Common myeloid progenitor, CD34-positive (primary cell): ENCODE results near the gene CPO.

Experiments
- CTCF ChIA-PET: fragments of 350-600 bp; sonication (Branson Sonifier 250); formaldehyde crosslinking; loops from one replicate; lab custom pipeline; 2021; ENCODE audit warnings: antibody characterized with exemption; lab: Charles Lee
- POLR2A ChIA-PET: fragments of 350-600 bp; sonication (Branson Sonifier 250); formaldehyde crosslinking; loops from one replicate; lab custom pipeline; 2021; ENCODE audit warnings: antibody characterized with exemption; lab: Charles Lee
- DNase-seq, 3 donors: peaks; one replicate each; pipeline versions ENCODE4 v3.0.0 to v3.0.0-alpha.2; 2013
- H3K27ac ChIP-seq, 2 experiments: 1 replicate in 1 of 2; 2 replicates in 1 of 2; pipeline ENCODE4 v1.7.0; 2013; ENCODE audit warnings: inconsistent platforms in 2 of 2, low read length in 2 of 2, mild to moderate bottlenecking in 2 of 2, low read depth in 1 of 2, moderate library complexity in 1 of 2; ENCODE audit not compliant: severe bottlenecking in 2 of 2, insufficient read depth in 1 of 2, poor library complexity in 1 of 2
- H3K27me3 ChIP-seq, 5 experiments: replicated peaks in 2 of 5; 1 replicate in 3 of 5; 2 replicates in 2 of 5; pipeline versions ENCODE4 v1.6.1 to v1.7.0; 2013; ENCODE audit warnings: low read length in 4 of 5, mild to moderate bottlenecking in 2 of 5, moderate library complexity in 2 of 5, inconsistent platforms in 1 of 5; ENCODE audit not compliant: insufficient read depth in 5 of 5, control insufficient read depth in 4 of 5
- H3K36me3 ChIP-seq, 4 experiments: 1 replicate in 2 of 4; 2 replicates in 2 of 4; pipeline versions ENCODE4 v1.6.1 to v1.7.0; 2013; ENCODE audit warnings: low read length in 3 of 4, control low read depth in 1 of 4, mild to moderate bottlenecking in 1 of 4; ENCODE audit not compliant: control insufficient read depth in 4 of 4, insufficient read depth in 4 of 4
- H3K4me1 ChIP-seq, 4 experiments: 1 replicate in 3 of 4; 2 replicates in 1 of 4; pipeline versions ENCODE4 v1.6.1 to v1.7.1; 2013; ENCODE audit warnings: low read length in 3 of 4, mild to moderate bottlenecking in 3 of 4, control low read depth in 1 of 4, inconsistent platforms in 1 of 4, moderate library complexity in 1 of 4; ENCODE audit not compliant: control insufficient read depth in 4 of 4, insufficient read depth in 4 of 4; ENCODE audit errors: control extremely low read depth in 1 of 4
- H3K4me3 ChIP-seq, 7 experiments: 1 replicate in 4 of 7; 2 replicates in 3 of 7; pipeline versions ENCODE4 v1.5.1 to v1.7.0; 2013; ENCODE audit warnings: mild to moderate bottlenecking in 7 of 7, low read length in 6 of 7, moderate library complexity in 6 of 7, inconsistent platforms in 2 of 7, low read depth in 2 of 7, control low read depth in 1 of 7; ENCODE audit not compliant: insufficient read depth in 4 of 7, control insufficient read depth in 1 of 7; ENCODE audit errors: extremely low read depth in 1 of 7
- H3K9me3 ChIP-seq, 5 experiments: 1 replicate in 4 of 5; 2 replicates in 1 of 5; pipeline versions ENCODE4 v1.6.1 to v1.7.1; 2013; ENCODE audit warnings: low read length in 4 of 5, mild to moderate bottlenecking in 2 of 5, inconsistent platforms in 1 of 5, low read depth in 1 of 5, moderate library complexity in 1 of 5; ENCODE audit not compliant: control insufficient read depth in 4 of 5, insufficient read depth in 2 of 5; ENCODE audit errors: control extremely low read depth in 1 of 5
- WGBS: methylation state at CpG from one replicate; pipeline ENCODE4 v1.1.5; 2013; ENCODE audit not compliant: insufficient coverage; 5-methylcytosine and 5-hydroxymethylcytosine counted together

The CPO gene

DNA sequence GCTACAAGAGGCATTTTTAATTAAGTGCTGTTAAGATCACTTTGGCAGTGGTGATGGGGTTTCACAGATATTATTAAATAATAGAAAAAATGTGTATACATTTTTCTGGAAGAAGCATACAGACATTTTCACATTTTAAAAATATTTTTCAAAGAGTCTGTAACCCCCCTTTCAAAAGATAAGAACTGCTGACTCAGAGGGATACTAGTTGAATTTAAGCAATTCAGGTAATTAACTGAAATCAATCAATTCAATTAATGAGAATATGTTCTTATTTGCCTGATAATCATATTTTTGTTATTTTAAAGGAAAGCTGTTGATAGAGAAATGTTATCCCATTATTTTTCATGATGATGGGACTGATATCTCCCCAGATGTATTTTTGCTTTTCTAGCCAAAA, 41.1 kb downstream of the CPO start:
- Histone ChIP-seq H3K36me3 (no peaks in the 10 kb centered on the region), H3K4me3 (no peak overlapping the region), H3K4me1 (peaks cover 0 to 28% (median 0%) of the 10 kb centered on the region in 4 experiments), H3K27ac (no peak overlapping the region), H3K9me3 (peaks cover 0 to 5% (median 0%) of the 10 kb centered on the region in 5 experiments), H3K27me3 (no peaks in the 10 kb centered on the region)
- CTCF ChIA-PET, result interaction anchor here (0.8 to 6.3 kb wide), 6 partner anchors 9 to 496 kb away, joined by 3 to 53 read pairs (median 8); no protein-coding TSS in a partner anchor
- DNase-seq, result no peak
- POLR2A ChIA-PET, result no interaction called here

DNA sequence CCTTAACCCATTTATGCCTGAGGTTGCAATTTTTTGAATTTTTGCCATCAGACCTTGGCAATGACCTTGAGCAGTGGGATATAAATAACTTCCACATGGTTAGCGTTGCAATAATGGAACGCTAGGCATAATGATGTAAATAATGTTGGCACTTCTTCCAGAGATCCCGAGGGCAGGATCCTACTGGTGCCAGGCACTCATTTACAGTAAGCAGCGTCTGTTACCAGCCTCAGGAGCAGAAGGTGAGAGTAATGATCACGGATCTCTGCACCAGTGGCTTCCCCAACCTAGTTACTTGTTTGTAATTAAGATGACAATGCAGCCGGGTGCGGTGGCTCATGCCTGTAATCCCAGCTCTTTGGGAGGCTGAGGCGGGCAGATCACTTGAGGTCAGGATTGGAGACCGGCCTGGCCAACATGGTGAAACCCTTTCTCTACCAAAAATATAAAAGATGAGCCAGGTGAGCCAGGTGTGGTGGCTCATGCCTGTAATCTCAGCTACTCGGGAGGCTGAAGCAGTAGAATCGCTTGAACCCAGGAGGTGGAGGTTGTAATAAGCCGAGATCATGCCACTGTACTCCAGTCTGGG, 41.9 kb downstream of the CPO start:
- no peak overlapping the region for H3K4me3 ChIP-seq
- no peak overlapping the region for H3K27ac ChIP-seq
- CTCF ChIA-PET, result interaction anchor here (1.0 to 6.3 kb wide), 10 partner anchors 9 to 499 kb away, joined by 3 to 53 read pairs (median 4); no protein-coding TSS in a partner anchor
- H3K4me1 ChIP-seq, result peaks cover 0 to 28% (median 0%) of the 10 kb centered on the region in 4 experiments
- no peaks in the 10 kb centered on the region for H3K27me3 ChIP-seq
- 95% methylated on average over 7 of the region's 12 CpGs for WGBS
- POLR2A ChIA-PET, result no interaction called here
- no peaks in the 10 kb centered on the region for H3K9me3 ChIP-seq
- H3K36me3 ChIP-seq, result no peaks in the 10 kb centered on the region
- no peak for DNase-seq

DNA sequence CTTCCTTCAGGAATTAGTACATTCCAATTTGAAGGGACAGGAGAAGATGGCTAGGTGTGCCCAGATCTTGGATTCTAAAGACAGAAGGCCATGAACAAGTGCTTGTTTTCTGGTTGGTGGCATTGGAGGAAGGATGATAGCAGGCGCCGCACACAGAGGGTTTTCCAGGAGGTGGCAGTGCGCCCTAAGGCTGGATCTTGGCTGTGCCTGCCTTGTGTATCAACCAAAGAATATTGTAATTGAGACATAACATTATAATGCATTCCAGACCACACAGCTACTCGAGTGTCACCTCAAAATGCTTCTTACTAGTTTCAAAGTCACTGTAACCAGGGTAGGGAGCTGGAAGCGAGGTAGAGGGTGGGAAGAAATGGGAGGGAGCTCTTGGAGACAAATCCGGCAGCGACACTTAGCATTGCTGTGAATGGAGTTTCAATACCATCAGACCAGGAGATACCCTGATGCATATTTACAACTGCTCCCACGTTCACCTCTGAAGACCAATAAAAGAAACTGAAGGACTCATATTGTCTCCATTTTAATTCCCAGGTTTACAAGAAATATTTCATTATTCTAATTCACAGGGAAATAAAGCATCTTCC, 42.5 kb downstream of the CPO start:
- Histone ChIP-seq H3K4me3 (no peak overlapping the region), H3K9me3 (no peaks in the 10 kb centered on the region), H3K27ac (no peak overlapping the region), H3K27me3 (no peaks in the 10 kb centered on the region), H3K4me1 (peaks cover 0 to 28% (median 0%) of the 10 kb centered on the region in 4 experiments), H3K36me3 (no peaks in the 10 kb centered on the region)
- 100% methylated on average over 2 of the region's 8 CpGs for WGBS
- ChIA-PET CTCF (interaction anchor here (1.0 to 6.3 kb wide), 14 partner anchors 9 to 498 kb away, joined by 3 to 53 read pairs (median 4); no protein-coding TSS in a partner anchor), POLR2A (no interaction called here)
- DNase-seq, result peak; percentile 60 to 86 (median 80)

DNA sequence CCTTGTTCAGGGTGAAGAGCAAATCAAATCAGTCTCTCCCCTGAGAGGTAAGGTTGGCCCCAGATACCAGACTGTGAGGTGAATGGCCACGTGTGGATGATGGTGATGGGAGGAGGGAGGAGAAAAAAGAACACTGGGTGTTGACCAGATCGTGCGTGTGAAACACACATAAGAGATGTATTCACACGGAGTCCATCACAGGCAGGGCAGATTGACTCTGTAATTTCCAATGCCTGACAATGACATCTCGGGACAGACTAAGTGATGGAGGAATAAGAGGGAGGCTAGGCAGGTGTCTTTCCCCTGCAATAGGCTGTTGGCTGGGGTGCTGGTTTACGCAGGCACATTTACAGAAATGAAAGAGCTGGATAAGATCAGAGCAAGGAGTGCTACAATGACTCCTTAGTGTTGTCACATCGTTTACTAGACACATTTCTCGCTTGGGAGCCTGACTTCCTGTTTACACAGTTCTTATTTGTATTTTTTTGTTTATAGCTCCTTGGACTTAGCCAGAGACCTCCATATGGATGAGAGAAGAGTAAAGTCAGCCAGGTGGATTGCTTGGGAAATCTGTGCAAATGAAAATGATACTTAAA, 43.1 kb downstream of the CPO start:
- peaks cover 0 to 28% (median 0%) of the 10 kb centered on the region in 4 experiments for H3K4me1 ChIP-seq
- no peak for DNase-seq
- no peak overlapping the region for H3K4me3 ChIP-seq
- H3K9me3 ChIP-seq, result no peaks in the 10 kb centered on the region
- no peaks in the 10 kb centered on the region for H3K27me3 ChIP-seq
- H3K36me3 ChIP-seq, result no peaks in the 10 kb centered on the region
- WGBS, result 85% methylated on average over 8 of the region's 8 CpGs
- no peak overlapping the region for H3K27ac ChIP-seq
- POLR2A ChIA-PET, result interaction anchor here (0.6 kb wide), 1 partner anchor 490 kb away, joined by 3 read pairs; no protein-coding TSS in a partner anchor
- CTCF ChIA-PET, result interaction anchor here (0.6 to 6.3 kb wide), 20 partner anchors 8 to 495 kb away, joined by 3 to 53 read pairs (median 4); no protein-coding TSS in a partner anchor

DNA sequence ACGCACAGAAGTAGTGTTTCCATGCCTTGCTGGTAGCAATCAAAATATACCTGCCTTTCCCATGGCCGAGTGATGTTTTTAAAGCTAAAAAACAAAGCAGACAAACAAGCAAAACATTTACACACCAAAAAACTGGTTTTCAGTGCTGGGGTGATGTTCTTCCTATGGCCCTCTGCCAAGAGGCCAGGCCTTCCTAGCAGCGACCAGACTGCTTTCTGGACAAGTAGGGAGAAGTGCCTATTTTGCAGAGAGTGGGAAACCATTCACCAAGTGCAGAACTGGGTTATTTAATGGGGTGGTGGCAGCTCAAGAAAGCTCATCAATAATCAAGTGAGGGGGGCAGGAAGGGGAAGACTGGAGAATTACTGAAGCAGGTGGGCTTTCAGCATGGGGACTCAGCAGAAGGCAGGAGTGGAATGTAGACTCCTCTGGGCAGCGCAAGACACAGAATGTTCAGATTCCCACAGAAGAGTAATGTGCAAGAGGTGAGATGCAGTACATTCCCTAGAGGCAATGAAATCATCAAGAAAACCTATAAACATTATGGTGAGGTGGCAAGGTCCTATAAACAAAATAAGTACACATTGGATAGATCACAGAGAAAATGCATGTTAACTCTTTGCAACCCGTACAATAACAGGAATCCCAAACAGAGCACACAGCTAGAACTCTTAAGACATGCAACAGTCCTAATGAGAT, 44.0 kb downstream of the CPO start:
- WGBS, result 96% methylated on average over 3 of the region's 5 CpGs

DNA sequence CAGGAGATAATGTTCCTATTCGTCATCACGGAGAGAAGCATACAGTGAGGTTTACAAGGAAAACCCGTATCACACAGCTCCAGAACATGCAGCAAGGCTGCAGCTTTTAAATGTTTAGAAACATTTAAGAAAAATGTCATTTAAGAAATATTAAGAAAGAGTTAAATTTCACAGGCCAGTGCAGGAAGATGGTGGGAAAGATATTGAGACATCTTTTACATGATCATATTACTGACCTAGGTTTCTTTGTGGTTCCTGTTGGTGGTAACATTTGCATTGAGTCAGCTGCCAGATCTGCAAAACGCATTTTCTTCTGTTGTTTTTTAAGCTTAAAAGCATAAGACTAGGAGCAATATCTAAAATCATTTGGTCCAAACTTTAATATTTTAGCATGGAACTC, 44.9 kb downstream of the CPO start:
- H3K4me3 ChIP-seq, result no peak overlapping the region
- no peak overlapping the region for H3K27ac ChIP-seq
- no peaks in the 10 kb centered on the region for H3K27me3 ChIP-seq
- no peaks in the 10 kb centered on the region for H3K36me3 ChIP-seq
- H3K4me1 ChIP-seq, result peaks cover 0 to 31% (median 2%) of the 10 kb centered on the region in 4 experiments
- H3K9me3 ChIP-seq, result no peaks in the 10 kb centered on the region
- ChIA-PET POLR2A (no interaction called here), CTCF (interaction anchor here (0.6 to 6.3 kb wide), 7 partner anchors 152 to 736 kb away, joined by 3 to 53 read pairs (median 5); no protein-coding TSS in a partner anchor)
- WGBS, result 83% methylated on average over 2 of the region's 4 CpGs
- DNase-seq, result peak in 2 of 3 donors; percentile 23 to 29

More for the DNA sequence above, 44.0 kb downstream of the CPO start:
- Histone ChIP-seq H3K9me3 (no peaks in the 10 kb centered on the region), H3K4me3 (no peak overlapping the region), H3K36me3 (no peaks in the 10 kb centered on the region), H3K4me1 (peaks cover 0 to 28% (median 0%) of the 10 kb centered on the region in 4 experiments), H3K27ac (no peak overlapping the region), H3K27me3 (no peaks in the 10 kb centered on the region)
- DNase-seq, result no peak
- CTCF ChIA-PET, result interaction anchor here (0.6 to 6.3 kb wide), 19 partner anchors 11 to 737 kb away, joined by 3 to 53 read pairs (median 3); no protein-coding TSS in a partner anchor
- POLR2A ChIA-PET, result interaction anchor here (0.6 kb wide), 1 partner anchor 489 kb away, joined by 3 read pairs; no protein-coding TSS in a partner anchor
